Small intestine (tissue), 7 donors: Measurements from ENCODE around the gene PKDREJ. TPM values are rescaled to one million over a fixed set of nuclear protein-coding genes. Genes with fewer than 3 reads are reported as not detected.

Experiments used
- DNase-seq, 2 donors: peaks; one replicate each; pipeline versions ENCODE4 v3.0.0 to v3.0.0-alpha.2; 2013
- FAIRE-seq: peaks from 2 replicates; lab custom pipeline; 2012; peaks lifted over from hg19 to GRCh38; lab: Jason Lieb, UNC
- H3K27ac ChIP-seq, 3 donors: one replicate each; pipeline ENCODE4 v1.5.1; 2013; ENCODE audit warnings: low read length in 2 of 3, mild to moderate bottlenecking in 2 of 3, control low read depth in 1 of 3, inconsistent platforms in 1 of 3, low read depth in 1 of 3, moderate library complexity in 1 of 3
- H3K27me3 ChIP-seq, 3 donors: one replicate each; pipeline ENCODE4 v1.6.1; 2013; ENCODE audit warnings: low read length in 3 of 3, inconsistent platforms in 1 of 3; ENCODE audit not compliant: control insufficient read depth in 3 of 3, insufficient read depth in 3 of 3
- H3K36me3 ChIP-seq, 3 donors: one replicate each; pipeline ENCODE4 v1.6.1; 2013; ENCODE audit warnings: low read length in 3 of 3, inconsistent platforms in 1 of 3, low read depth in 1 of 3, mild to moderate bottlenecking in 1 of 3, moderate library complexity in 1 of 3; ENCODE audit not compliant: control insufficient read depth in 3 of 3, insufficient read depth in 2 of 3
- H3K4me1 ChIP-seq, 3 donors: one replicate each; pipeline ENCODE4 v1.6.1; 2013; ENCODE audit warnings: low read length in 2 of 3, inconsistent platforms in 1 of 3, low read depth in 1 of 3, mild to moderate bottlenecking in 1 of 3, moderate library complexity in 1 of 3; ENCODE audit not compliant: control insufficient read depth in 3 of 3, insufficient read depth in 2 of 3
- H3K4me3 ChIP-seq, 3 donors: one replicate each; pipeline ENCODE4 v1.5.1; 2013; ENCODE audit warnings: low read length in 3 of 3, control low read depth in 1 of 3, inconsistent platforms in 1 of 3, low read depth in 1 of 3, mild to moderate bottlenecking in 1 of 3, moderate library complexity in 1 of 3
- H3K9me3 ChIP-seq, 2 donors: one replicate each; pipeline ENCODE4 v1.6.1; 2013; ENCODE audit warnings: low read depth in 1 of 2, low read length in 1 of 2; ENCODE audit not compliant: control insufficient read depth in 2 of 2, insufficient read depth in 1 of 2
- WGBS, 3 donors: extraction: QIAGEN DNeasy Blood & Tissue Kit; methylation state at CpG; one replicate each; pipeline ENCODE4 v1.1.7; 2013; 5-methylcytosine and 5-hydroxymethylcytosine counted together
- polyA plus RNA-seq, 4 donors: library from polyadenylated mRNA; stranded (reverse) in 3 of 4; unstranded in 1 of 4; fragments of 200-250 nt in 3 of 4; fragments of 120-200 nt in 1 of 4; gene quantifications; one replicate each; pipeline versions ENCODE4 v1.2.1 to v1.2.3, GENCODE V29; 2013
- donor health status: healthy with polysubstance abuse.
- donor health status: control.
- donor health status: control.
- donor health status: Bipolar disorder and iron deficiency.
- donor health status: healthy.

The PKDREJ gene
- polyA plus RNA-seq, 4 donors, result 0.27 to 0.90 (median 0.27) TPM; not detected in 1

DNA sequence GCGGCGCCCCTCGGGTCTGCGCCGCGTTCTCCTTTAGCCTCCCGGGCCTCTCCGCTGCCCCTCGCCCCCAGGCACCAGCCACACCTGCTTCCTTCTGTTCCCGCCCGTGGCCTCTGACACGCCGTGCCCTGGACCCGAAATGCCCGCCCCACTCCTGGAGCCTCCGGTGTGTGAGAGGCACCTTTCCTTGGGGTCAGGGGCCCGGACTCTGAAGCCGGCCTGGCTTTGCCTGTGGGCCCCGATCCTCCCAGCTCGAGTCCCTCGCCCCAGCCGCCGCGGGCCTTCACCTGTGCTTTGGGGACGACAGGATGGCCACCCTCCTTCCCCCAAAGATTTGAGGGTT is 12.4 kb downstream of the PKDREJ start:
- H3K27me3 ChIP-seq, result no peaks in the 10 kb centered on the region
- peak overlapping the region; percentile 75 to 96 (median 84) for H3K27ac ChIP-seq
- peaks cover 0 to 8% (median 5%) of the 10 kb centered on the region in 3 donors for H3K4me1 ChIP-seq
- 0 to 15% (median 6%) methylated on average over 24 to 25 of the region's 25 CpGs for WGBS, 3 donors
- H3K9me3 ChIP-seq, result no peaks in the 10 kb centered on the region
- H3K4me3 ChIP-seq, result peak overlapping the region; percentile 74 to 76 (median 75)
- H3K36me3 ChIP-seq, result peaks cover 0 to 17% (median 0%) of the 10 kb centered on the region in 3 donors
- peak; percentile 47 to 52 for DNase-seq
- no peak for FAIRE-seq

DNA sequence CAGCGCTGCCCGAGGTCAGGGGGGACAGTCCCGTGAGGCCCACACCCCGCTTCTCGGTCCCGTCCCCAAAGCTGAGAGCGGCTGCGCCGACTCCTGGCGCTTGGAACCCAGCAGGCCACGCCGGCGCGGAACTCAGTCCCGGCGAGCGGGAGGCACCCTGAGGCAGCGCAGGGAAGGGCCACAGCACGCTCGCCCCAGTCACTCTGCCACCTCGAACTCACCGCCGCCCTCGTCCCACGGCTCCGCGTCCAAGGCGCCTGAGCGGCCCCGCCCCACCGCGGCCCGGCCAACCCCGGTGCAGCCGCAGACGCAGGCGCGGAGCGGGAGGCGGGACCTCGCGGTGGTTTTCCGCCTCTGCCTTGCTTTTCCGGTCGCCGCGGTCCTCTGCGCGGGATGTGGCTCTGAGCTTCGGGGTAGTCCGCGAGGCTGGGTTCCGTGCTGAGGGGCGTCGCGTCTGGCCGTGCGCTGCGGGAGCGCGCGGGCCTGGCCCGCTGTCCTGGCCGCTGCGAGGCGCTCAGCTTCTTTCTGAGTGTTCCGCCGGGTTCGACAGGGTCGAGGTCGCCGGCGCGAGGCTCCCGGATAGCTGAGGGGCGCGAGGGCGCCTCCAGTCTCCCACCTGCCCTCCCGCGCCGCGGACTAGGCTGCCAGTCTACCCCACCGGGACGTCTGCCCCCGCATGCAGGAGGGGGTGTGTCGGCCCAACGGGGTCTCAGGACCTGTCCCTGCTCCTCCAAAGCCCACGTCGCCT is 12.9 kb downstream of the PKDREJ start, which contains the start of gene CDPF1:
Gene CDPF1 (minus strand): TSS at position 259 of the 748 bp plus-strand sequence. CDS start 2,009 bp downstream, outside the sequence.
- Histone ChIP-seq H3K4me3 (peak within 1 kb of the TSS; percentile 74 to 76 (median 75)), H3K27me3 (no peaks in the 10 kb centered on the region), H3K27ac (peak within 1 kb of the TSS; percentile 75 to 96 (median 86)), H3K36me3 (peaks cover 0 to 23% (median 0%) of the 10 kb centered on the region in 3 donors), H3K4me1 (peaks cover 0 to 10% (median 5%) of the 10 kb centered on the region in 3 donors), H3K9me3 (no peaks in the 10 kb centered on the region)
- no peak for FAIRE-seq
- peak; percentile 91 to 95 for DNase-seq
- 0 to 1% (median 0%) methylated on average over 60 to 89 of the region's 89 CpGs for WGBS, 3 donors

DNA sequence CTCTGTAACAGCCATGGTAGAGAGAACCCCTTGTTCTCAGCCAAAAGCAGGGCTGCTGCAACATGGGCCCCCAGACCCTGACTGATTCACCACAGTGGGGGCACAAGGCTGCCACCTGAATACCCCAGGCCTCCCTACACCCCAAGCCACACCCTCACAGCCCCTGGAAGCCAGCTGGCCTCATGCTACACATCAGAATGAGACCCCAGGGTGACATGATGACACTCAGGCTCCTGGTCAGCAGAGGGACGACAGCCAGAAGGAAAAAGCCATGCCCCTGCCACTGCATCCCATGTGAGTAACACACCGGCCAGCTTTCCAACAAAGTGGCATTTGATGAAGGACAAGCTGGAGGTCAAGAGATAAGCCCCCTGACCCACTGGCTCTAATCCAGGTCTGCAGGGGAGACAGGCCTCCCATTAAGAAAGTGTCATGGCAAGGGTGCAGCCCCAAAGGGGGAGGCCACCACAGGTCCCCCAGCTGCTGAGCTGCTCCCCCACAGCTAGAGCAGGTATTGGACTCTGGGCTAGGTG is 15.6 kb downstream of the PKDREJ start:
- Histone ChIP-seq H3K36me3 (peaks cover 0 to 44% (median 0%) of the 10 kb centered on the region in 3 donors), H3K27me3 (no peaks in the 10 kb centered on the region), H3K4me3 (no peak overlapping the region), H3K9me3 (no peaks in the 10 kb centered on the region), H3K27ac (no peak overlapping the region), H3K4me1 (peaks cover 0 to 10% (median 5%) of the 10 kb centered on the region in 3 donors)
- FAIRE-seq, result no peak
- DNase-seq, result no peak
- WGBS, 3 donors, result 86 to 100% (median 93%) methylated on average over 2 of the region's 2 CpGs

DNA sequence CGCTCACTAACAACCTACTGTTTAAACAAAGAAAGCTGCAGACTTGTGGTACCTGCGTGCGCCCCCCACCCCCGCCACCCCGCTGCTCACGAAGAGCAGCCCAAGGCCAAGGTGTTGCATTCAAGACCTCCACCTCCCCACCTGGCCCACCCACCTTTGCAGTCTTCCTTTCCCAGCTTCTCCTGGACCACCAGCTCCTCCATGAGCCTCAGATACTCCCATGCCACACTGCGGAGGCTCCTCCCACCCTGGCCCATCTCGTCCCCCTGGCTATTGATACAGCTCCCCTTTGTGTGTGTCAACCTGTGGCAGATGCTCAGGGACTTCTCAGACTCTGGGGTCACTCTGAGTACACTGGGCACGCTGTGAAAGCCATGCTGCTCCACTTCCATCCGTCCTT is 17.0 kb downstream of the PKDREJ start:
- H3K9me3 ChIP-seq, result no peaks in the 10 kb centered on the region
- 95% methylated on average over 10 of the region's 10 CpGs for WGBS, 3 donors
- FAIRE-seq (no peak), DNase-seq (no peak)
- peaks cover 0 to 47% (median 0%) of the 10 kb centered on the region in 3 donors for H3K36me3 ChIP-seq
- H3K4me1 ChIP-seq, result peaks cover 0 to 18% (median 3%) of the 10 kb centered on the region in 3 donors
- no peaks in the 10 kb centered on the region for H3K27me3 ChIP-seq
- H3K27ac ChIP-seq, result no peak overlapping the region
- no peak overlapping the region for H3K4me3 ChIP-seq

DNA sequence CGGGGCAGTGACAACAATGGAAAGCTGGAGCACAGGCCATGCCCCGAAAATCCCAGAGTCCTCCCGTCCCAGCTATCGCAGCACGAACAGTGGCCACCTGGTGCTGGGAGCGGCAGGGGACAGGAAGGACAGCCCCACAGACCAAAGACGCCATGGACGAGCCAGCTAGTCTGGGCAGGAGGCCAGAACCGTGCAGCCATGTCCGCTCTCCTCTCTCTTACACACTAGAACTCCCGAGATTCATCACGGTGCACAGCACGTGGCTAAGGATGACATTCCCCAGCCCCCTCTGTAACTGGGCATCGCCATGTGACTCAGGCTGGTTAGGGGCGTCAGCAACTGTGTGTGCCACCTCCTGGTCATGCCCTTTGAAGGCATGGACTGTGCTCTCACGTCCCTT is 17.6 kb downstream of the PKDREJ start:
- Histone ChIP-seq H3K27ac (peak overlapping the region in 1 of 3 donors; percentile 15), H3K36me3 (peaks cover 0 to 47% (median 0%) of the 10 kb centered on the region in 3 donors), H3K4me3 (no peak overlapping the region), H3K4me1 (peaks cover 0 to 18% (median 2%) of the 10 kb centered on the region in 3 donors), H3K9me3 (no peaks in the 10 kb centered on the region), H3K27me3 (no peaks in the 10 kb centered on the region)
- DNase-seq (peak; percentile 20 to 65), FAIRE-seq (no peak)
- 29 to 68% (median 55%) methylated on average over 16 of the region's 16 CpGs for WGBS, 3 donors

DNA sequence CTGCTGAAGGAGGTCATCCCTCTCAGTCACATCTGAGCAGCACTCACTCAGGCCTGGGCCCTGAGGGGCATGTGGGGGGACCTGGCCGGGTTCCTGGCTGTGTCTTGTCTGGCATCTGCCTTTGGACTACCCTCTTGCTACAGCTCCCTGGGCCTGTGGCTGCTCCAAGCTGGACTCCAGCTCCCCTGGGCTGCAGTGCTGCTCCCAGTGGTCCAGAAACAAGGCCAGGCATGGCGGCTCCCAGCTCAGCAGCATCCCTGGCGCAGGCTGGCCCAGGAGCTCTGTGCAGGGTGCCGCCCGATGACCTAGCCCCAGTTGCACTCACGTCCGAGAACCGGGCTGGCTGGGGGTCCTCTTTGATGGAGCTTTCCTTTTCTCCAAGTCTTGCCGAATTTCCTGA is 18.4 kb downstream of the PKDREJ start:
- H3K4me3 ChIP-seq, result no peak overlapping the region
- no peaks in the 10 kb centered on the region for H3K9me3 ChIP-seq
- H3K36me3 ChIP-seq, result peaks cover 0 to 53% (median 0%) of the 10 kb centered on the region in 3 donors
- DNase-seq (no peak), FAIRE-seq (no peak)
- H3K27ac ChIP-seq, result no peak overlapping the region
- H3K4me1 ChIP-seq, result peaks cover 0 to 26% (median 2%) of the 10 kb centered on the region in 3 donors
- WGBS, 3 donors, result 84 to 92% (median 91%) methylated on average over 9 of the region's 9 CpGs
- H3K27me3 ChIP-seq, result no peaks in the 10 kb centered on the region

DNA sequence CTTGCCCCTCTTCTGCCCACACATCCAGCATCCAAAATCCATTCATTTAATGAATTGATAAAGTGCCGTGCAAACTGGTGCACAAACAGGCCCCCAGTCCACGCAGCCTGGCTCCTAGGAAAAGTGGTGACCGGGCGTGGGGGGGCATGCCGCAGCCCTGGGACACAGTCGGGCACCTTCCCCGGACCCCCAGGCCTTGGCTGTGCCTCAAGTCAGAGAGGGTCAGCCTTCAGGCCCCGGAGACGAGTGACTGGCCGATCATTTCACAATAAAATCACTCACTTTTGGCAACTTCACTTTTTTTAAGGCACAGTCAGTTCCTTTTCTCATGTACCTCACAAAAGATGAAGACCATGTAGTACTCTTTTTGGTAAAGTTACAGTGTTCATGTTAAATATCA is 21.1 kb downstream of the PKDREJ start:
- WGBS, 3 donors, result 90 to 96% (median 92%) methylated on average over 10 of the region's 10 CpGs
- FAIRE-seq (no peak), DNase-seq (no peak)
- Histone ChIP-seq H3K9me3 (no peaks in the 10 kb centered on the region), H3K27ac (peak overlapping the region in 1 of 3 donors; percentile 27), H3K27me3 (no peaks in the 10 kb centered on the region), H3K4me1 (peaks cover 0 to 27% (median 2%) of the 10 kb centered on the region in 3 donors), H3K36me3 (peaks cover 2 to 72% (median 7%) of the 10 kb centered on the region in 3 donors), H3K4me3 (no peak overlapping the region)

DNA sequence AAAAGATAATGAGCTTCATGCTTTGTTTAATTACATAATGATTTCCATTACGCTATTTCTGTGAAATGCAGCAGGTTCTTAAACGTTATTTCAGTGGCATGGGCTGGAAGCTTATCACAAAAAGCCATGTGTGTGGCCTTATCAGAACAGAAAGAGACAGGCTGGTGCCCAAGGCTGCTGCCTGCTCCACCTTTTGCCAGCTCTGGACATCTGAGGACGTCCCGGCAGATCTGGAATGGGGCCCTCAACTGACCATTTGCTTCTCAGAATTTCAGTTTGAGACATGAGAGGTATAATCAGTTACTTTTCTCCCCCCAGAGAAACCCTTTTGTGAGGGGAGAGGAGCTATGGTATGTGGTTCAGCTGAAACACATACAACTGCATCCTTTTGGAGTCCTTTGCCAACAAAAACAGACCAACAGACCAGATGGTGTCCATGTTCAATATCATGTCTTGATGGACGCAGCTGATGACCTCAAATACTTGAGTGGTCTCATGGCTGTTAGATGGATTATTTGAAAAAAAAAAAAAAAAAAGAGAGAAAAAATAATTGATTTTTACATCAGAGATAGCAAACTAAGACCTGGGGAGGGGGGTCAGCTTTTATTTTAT is 21.6 kb downstream of the PKDREJ start:
- peaks cover 4 to 72% (median 10%) of the 10 kb centered on the region in 3 donors for H3K36me3 ChIP-seq
- H3K4me1 ChIP-seq, result peaks cover 0 to 27% (median 2%) of the 10 kb centered on the region in 3 donors
- no peak for FAIRE-seq
- H3K27ac ChIP-seq, result peak overlapping the region in 1 of 3 donors; percentile 59
- H3K4me3 ChIP-seq, result no peak overlapping the region
- H3K27me3 ChIP-seq, result no peaks in the 10 kb centered on the region
- H3K9me3 ChIP-seq, result no peaks in the 10 kb centered on the region
- DNase-seq, result no peak
- WGBS, 3 donors, result 61 to 69% (median 67%) methylated on average over 5 of the region's 5 CpGs
